ENCODE results near the gene CERS1. TPM values are rescaled to one million over a fixed set of nuclear protein-coding genes. Genes with fewer than 3 reads are reported as not detected.

Gene CERS1
- total and polyA plus RNA-seq, 5 donors from 2014 or later: not detected

GRCh38 chr19:18851673-18852325, 44.2 kb downstream of the CERS1 start:
- H3K27ac Mint-ChIP-seq: no peak overlapping the region
- peaks cover 18% of the 10 kb centered on the region for H3K4me1 ChIP-seq (ENCODE audit: control insufficient read depth, insufficient read depth, low read length, poor library complexity, severe bottlenecking)
- no peak overlapping the region for H3K4me3 ChIP-seq (ENCODE audit: low read depth, low read length)
- H3K36me3 ChIP-seq (ENCODE audit: control insufficient read depth, insufficient read depth, low read length): peaks cover 89% of the 10 kb centered on the region
- H3K4me1 Mint-ChIP-seq: peaks cover 10 to 28% (median 17%) of the 10 kb centered on the region in 4 donors
- H3K36me3 Mint-ChIP-seq: peaks cover 35% of the 10 kb centered on the region
- no peak for ATAC-seq (ENCODE audit: low read depth in 2 of 2)
- H3K27me3 ChIP-seq (ENCODE audit: control insufficient read depth, insufficient read depth, low read length): no peaks in the 10 kb centered on the region
- no peak overlapping the region for H3K27ac ChIP-seq (ENCODE audit: insufficient read depth, low read length, poor library complexity, severe bottlenecking)
- no peak for DNase-seq
- H3K9me3 ChIP-seq (ENCODE audit: control insufficient read depth in 2 of 2, low read length in 2 of 2): no peaks in the 10 kb centered on the region
- no peaks in the 10 kb centered on the region for H3K9me3 Mint-ChIP-seq
- H3K27me3 Mint-ChIP-seq: no peaks in the 10 kb centered on the region
- H3K4me3 Mint-ChIP-seq: no peak overlapping the region

GRCh38 chr19:18850471-18851375, 45.2 kb downstream of the CERS1 start:
- ATAC-seq (ENCODE audit: low read depth in 2 of 2) (no peak), DNase-seq (no peak)
- no peaks in the 10 kb centered on the region for H3K9me3 Mint-ChIP-seq
- H3K36me3 Mint-ChIP-seq: peaks cover 35% of the 10 kb centered on the region
- H3K4me1 Mint-ChIP-seq: peaks cover 10 to 39% (median 25%) of the 10 kb centered on the region in 4 donors
- H3K4me3 Mint-ChIP-seq: no peak overlapping the region
- no peaks in the 10 kb centered on the region for H3K27me3 Mint-ChIP-seq
- no peak overlapping the region for H3K27ac Mint-ChIP-seq
- Histone ChIP-seq H3K27me3 (ENCODE audit: control insufficient read depth, insufficient read depth, low read length) (no peaks in the 10 kb centered on the region), H3K4me1 (ENCODE audit: control insufficient read depth, insufficient read depth, low read length, poor library complexity, severe bottlenecking) (peaks cover 18% of the 10 kb centered on the region), H3K9me3 (ENCODE audit: control insufficient read depth in 2 of 2, low read length in 2 of 2) (no peaks in the 10 kb centered on the region), H3K36me3 (ENCODE audit: control insufficient read depth, insufficient read depth, low read length) (peaks cover 85% of the 10 kb centered on the region), H3K27ac (ENCODE audit: insufficient read depth, low read length, poor library complexity, severe bottlenecking) (no peak overlapping the region), H3K4me3 (ENCODE audit: low read depth, low read length) (no peak overlapping the region)

GRCh38 chr19:18849838-18850400, 46.0 kb downstream of the CERS1 start:
- no peak overlapping the region for H3K4me3 ChIP-seq (ENCODE audit: low read depth, low read length)
- ATAC-seq (ENCODE audit: low read depth in 2 of 2): no peak
- Mint-ChIP-seq H3K36me3 (peaks cover 31% of the 10 kb centered on the region), H3K27ac (peak overlapping the region; percentile 59 to 86 (median 75)), H3K4me1 (peaks cover 10 to 46% (median 31%) of the 10 kb centered on the region in 4 donors), H3K27me3 (no peaks in the 10 kb centered on the region), H3K9me3 (no peaks in the 10 kb centered on the region), H3K4me3 (no peak overlapping the region)
- no peaks in the 10 kb centered on the region for H3K9me3 ChIP-seq (ENCODE audit: control insufficient read depth in 2 of 2, low read length in 2 of 2)
- no peak for DNase-seq
- H3K4me1 ChIP-seq (ENCODE audit: control insufficient read depth, insufficient read depth, low read length, poor library complexity, severe bottlenecking): peaks cover 20% of the 10 kb centered on the region
- H3K27me3 ChIP-seq (ENCODE audit: control insufficient read depth, insufficient read depth, low read length): no peaks in the 10 kb centered on the region
- H3K27ac ChIP-seq (ENCODE audit: insufficient read depth, low read length, poor library complexity, severe bottlenecking): no peak overlapping the region
- peaks cover 79% of the 10 kb centered on the region for H3K36me3 ChIP-seq (ENCODE audit: control insufficient read depth, insufficient read depth, low read length)

- H3K4me1 ChIP-seq (ENCODE audit: control insufficient read depth, insufficient read depth, low read length, poor library complexity, severe bottlenecking): peaks cover 28% of the 10 kb centered on the region
- Mint-ChIP-seq H3K4me1 (peaks cover 10 to 55% (median 36%) of the 10 kb centered on the region in 4 donors), H3K27ac (peak overlapping the region; percentile 18 to 82 (median 75)), H3K4me3 (peak overlapping the region in 3 of 4 donors; percentile 2 to 72 (median 17)), H3K36me3 (peaks cover 31% of the 10 kb centered on the region), H3K9me3 (no peaks in the 10 kb centered on the region), H3K27me3 (no peaks in the 10 kb centered on the region)
- ATAC-seq (ENCODE audit: low read depth in 2 of 2) (no peak), DNase-seq (no peak)
- H3K27me3 ChIP-seq (ENCODE audit: control insufficient read depth, insufficient read depth, low read length): no peaks in the 10 kb centered on the region
- H3K36me3 ChIP-seq (ENCODE audit: control insufficient read depth, insufficient read depth, low read length): peaks cover 70% of the 10 kb centered on the region
- no peaks in the 10 kb centered on the region for H3K9me3 ChIP-seq (ENCODE audit: control insufficient read depth in 2 of 2, low read length in 2 of 2)
- no peak overlapping the region for H3K27ac ChIP-seq (ENCODE audit: insufficient read depth, low read length, poor library complexity, severe bottlenecking)
- H3K4me3 ChIP-seq (ENCODE audit: low read depth, low read length): no peak overlapping the region
Observed at GRCh38 chr19:18848878-18849661, 46.9 kb downstream of the CERS1 start.

- H3K9me3 Mint-ChIP-seq: no peaks in the 10 kb centered on the region
- no peak overlapping the region for H3K27ac ChIP-seq (ENCODE audit: insufficient read depth, low read length, poor library complexity, severe bottlenecking)
- H3K4me1 ChIP-seq (ENCODE audit: control insufficient read depth, insufficient read depth, low read length, poor library complexity, severe bottlenecking): peaks cover 40% of the 10 kb centered on the region
- H3K9me3 ChIP-seq (ENCODE audit: control insufficient read depth in 2 of 2, low read length in 2 of 2): no peaks in the 10 kb centered on the region
- H3K4me3 Mint-ChIP-seq: peak overlapping the region in 1 of 4 donors; percentile 79
- peaks cover 23% of the 10 kb centered on the region for H3K36me3 Mint-ChIP-seq
- ATAC-seq (ENCODE audit: low read depth in 2 of 2) (no peak), DNase-seq (no peak)
- H3K4me3 ChIP-seq (ENCODE audit: low read depth, low read length): no peak overlapping the region
- H3K27ac Mint-ChIP-seq: peak overlapping the region in 2 of 3 donors; percentile 26 to 93
- no peaks in the 10 kb centered on the region for H3K27me3 ChIP-seq (ENCODE audit: control insufficient read depth, insufficient read depth, low read length)
- H3K27me3 Mint-ChIP-seq: no peaks in the 10 kb centered on the region
- peaks cover 10 to 67% (median 47%) of the 10 kb centered on the region in 4 donors for H3K4me1 Mint-ChIP-seq
- peaks cover 58% of the 10 kb centered on the region for H3K36me3 ChIP-seq (ENCODE audit: control insufficient read depth, insufficient read depth, low read length)
Observed at GRCh38 chr19:18847549-18848463, 48.2 kb downstream of the CERS1 start.

- Mint-ChIP-seq H3K4me1 (peaks cover 10 to 71% (median 51%) of the 10 kb centered on the region in 4 donors), H3K27me3 (no peaks in the 10 kb centered on the region), H3K9me3 (no peaks in the 10 kb centered on the region), H3K36me3 (peaks cover 25% of the 10 kb centered on the region), H3K4me3 (peak overlapping the region; percentile 45 to 81 (median 66)), H3K27ac (peak overlapping the region in 2 of 3 donors; percentile 26 to 93)
- H3K4me3 ChIP-seq (ENCODE audit: low read depth, low read length): no peak overlapping the region
- no peaks in the 10 kb centered on the region for H3K27me3 ChIP-seq (ENCODE audit: control insufficient read depth, insufficient read depth, low read length)
- peaks cover 51% of the 10 kb centered on the region for H3K36me3 ChIP-seq (ENCODE audit: control insufficient read depth, insufficient read depth, low read length)
- ATAC-seq (ENCODE audit: low read depth in 2 of 2) (peak; percentile 70 to 75), DNase-seq (peak; percentile 46 to 71 (median 64))
- no peaks in the 10 kb centered on the region for H3K9me3 ChIP-seq (ENCODE audit: control insufficient read depth in 2 of 2, low read length in 2 of 2)
- peaks cover 48% of the 10 kb centered on the region for H3K4me1 ChIP-seq (ENCODE audit: control insufficient read depth, insufficient read depth, low read length, poor library complexity, severe bottlenecking)
- H3K27ac ChIP-seq (ENCODE audit: insufficient read depth, low read length, poor library complexity, severe bottlenecking): no peak overlapping the region
Observed at GRCh38 chr19:18846862-18847548, 49.0 kb downstream of the CERS1 start.
